Fibroblast of skin of abdomen (primary cell): ENCODE results near the gene PPA1.
"Not testable (repeated sequence)": the region's sequence is repeated elsewhere in the genome, so short reads cannot be mapped to it uniquely, and the experiment has no call there.

Source experiments
- DNase-seq: peaks from one replicate; pipeline ENCODE4 v3.0.0-alpha.2; 2013

Gene PPA1

GRCh38 chr10:70169011-70169410 lies 64.2 kb downstream of the PPA1 start:
- DNase-seq = no peak

- DNase-seq = no peak
These were observed 66.0 kb downstream of the PPA1 start for GRCh38 chr10:70167246-70167645.

GRCh38 chr10:70166394-70166793 lies 66.8 kb downstream of the PPA1 start:
- no peak for DNase-seq

GRCh38 chr10:70164163-70164562 lies 69.1 kb downstream of the PPA1 start:
- no peak for DNase-seq

- no peak for DNase-seq
These were observed 69.8 kb downstream of the PPA1 start for GRCh38 chr10:70163448-70163847.

GRCh38 chr10:70162892-70163201 lies 70.4 kb downstream of the PPA1 start:
- DNase-seq = no peak

- DNase-seq = no peak
These were observed 70.9 kb downstream of the PPA1 start for GRCh38 chr10:70162151-70162891.

GRCh38 chr10:70160798-70161197 lies 72.4 kb downstream of the PPA1 start:
- DNase-seq = no peak

- DNase-seq = not testable (repeated sequence)
These were observed 73.9 kb downstream of the PPA1 start for GRCh38 chr10:70159366-70159765.

GRCh38 chr10:70158113-70158512 lies 75.1 kb downstream of the PPA1 start:
- no peak for DNase-seq

- no peak for DNase-seq
These were observed 77.9 kb downstream of the PPA1 start for GRCh38 chr10:70155255-70155838.
